Measurements from ENCODE around the gene ABT1.

ABT1 gene

GRCh38 chr6:26607434-26608230, 10.9 kb downstream of the ABT1 start:
- DNase-seq: peak; percentile 49

- no peak for DNase-seq
Observed at GRCh38 chr6:26609463-26609862, 12.7 kb downstream of the ABT1 start.

- no peak for DNase-seq
Observed at GRCh38 chr6:26611599-26611998, 14.8 kb downstream of the ABT1 start.

GRCh38 chr6:26613201-26613600, 16.4 kb downstream of the ABT1 start:
- DNase-seq: no peak

- no peak for DNase-seq
Observed at GRCh38 chr6:26613689-26614683, 17.2 kb downstream of the ABT1 start.

GRCh38 chr6:26623339-26623859, 26.6 kb downstream of the ABT1 start:
- DNase-seq: no peak

GRCh38 chr6:26624557-26624956, 27.8 kb downstream of the ABT1 start:
- DNase-seq: no peak

- no peak for DNase-seq
Observed at GRCh38 chr6:26627843-26628242, 31.1 kb downstream of the ABT1 start.

GRCh38 chr6:26629359-26629758, 32.6 kb downstream of the ABT1 start:
- DNase-seq: no peak

GRCh38 chr6:26640806-26641205, 44.1 kb downstream of the ABT1 start:
- no peak for DNase-seq

- no peak for DNase-seq
Observed at GRCh38 chr6:26646074-26646473, 49.3 kb downstream of the ABT1 start.
